HL-60 (cell line): ENCODE data around the gene TMPRSS9.

Source experiments
- DNase-seq, 2 experiments: peaks; one replicate each; pipeline ENCODE4 v3.0.0-alpha.2; 2010 to 2020; ENCODE audit warnings: low read depth in 1 of 2, low spot score in 1 of 2
- H3K27ac ChIP-seq: fragments of 250-450 bp; sonication (Bioruptor Pico); replicated peaks from 2 replicates; pipeline ENCODE4 v1.5.1; 2020; ENCODE audit warnings: mild to moderate bottlenecking, moderate library complexity
- H3K27me3 ChIP-seq: fragments of 250-450 bp; sonication (Bioruptor Pico); 2 replicates; pipeline ENCODE4 v1.5.1; 2021; ENCODE audit warnings: mild to moderate bottlenecking, moderate library complexity; ENCODE audit not compliant: insufficient read depth, poor library complexity, severe bottlenecking
- H3K4me3 ChIP-seq: replicated peaks from 2 replicates; pipeline ENCODE4 v1.5.1; 2011; ENCODE audit warnings: mild to moderate bottlenecking, control low read depth, low read length; ENCODE audit not compliant: insufficient read depth
- GABPA ChIP-seq: IDR thresholded peaks from 2 replicates; pipeline ENCODE4 v1.6.1; 2012; ENCODE audit warnings: low read depth
- POLR2AphosphoS5 ChIP-seq: IDR thresholded peaks from 2 replicates; pipeline ENCODE4 v1.6.1; 2012; ENCODE audit warnings: low read depth
- SPI1 ChIP-seq: IDR thresholded peaks from 2 replicates; pipeline ENCODE4 v1.6.1; 2012; ENCODE audit warnings: low read depth, mild to moderate bottlenecking, borderline replicate concordance
- TF ChIP-seq, protein P1 (sequence below): IDR thresholded peaks from 2 replicates; pipeline ENCODE4 v1.6.1; 2012; ENCODE audit warnings: low read depth; ENCODE audit not compliant: insufficient replicate concordance
- TF ChIP-seq, protein P2 (sequence below): IDR thresholded peaks from one replicate; pipeline ENCODE4 v1.5.1; 2011; ENCODE audit warnings: low read length, control low read depth, inconsistent platforms; ENCODE audit not compliant: insufficient read depth

The TMPRSS9 gene

DNA sequence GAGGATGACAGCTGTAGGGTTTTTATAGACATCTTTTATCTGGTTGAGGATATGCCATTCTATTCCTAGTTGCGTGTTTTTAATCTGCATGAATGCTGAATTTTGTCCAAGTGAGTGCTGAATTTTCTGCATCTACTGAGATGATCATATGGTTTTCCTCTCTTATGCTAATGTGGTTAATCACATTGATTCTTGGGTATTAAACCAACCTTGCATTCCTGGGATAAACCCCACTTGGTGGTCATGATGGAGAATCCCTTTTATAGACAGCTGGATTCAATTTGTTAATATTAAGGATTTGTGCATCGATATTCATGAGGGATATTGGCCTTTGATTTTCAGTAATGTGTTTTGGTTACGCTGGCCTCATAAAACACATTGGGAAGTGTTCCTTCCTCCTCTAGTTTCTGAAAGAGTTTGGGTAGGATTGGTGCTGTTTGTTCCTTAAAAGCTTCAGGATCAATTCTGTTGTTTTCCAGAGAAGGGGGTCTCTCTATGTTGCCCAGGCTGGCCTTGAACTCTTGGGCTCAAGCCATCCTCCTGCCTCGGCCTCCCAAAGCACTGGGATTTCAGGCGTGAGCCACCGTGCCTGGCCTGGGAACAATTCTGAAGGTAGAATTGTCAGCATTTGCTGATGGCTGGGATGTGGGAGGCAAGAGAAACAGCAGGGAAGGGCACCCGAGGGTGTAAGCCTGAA is 44.8 kb upstream of the TMPRSS9 start:
- DNase-seq: no peak
- TF ChIP-seq GABPA: no peak
- TF ChIP-seq, protein P1, sequence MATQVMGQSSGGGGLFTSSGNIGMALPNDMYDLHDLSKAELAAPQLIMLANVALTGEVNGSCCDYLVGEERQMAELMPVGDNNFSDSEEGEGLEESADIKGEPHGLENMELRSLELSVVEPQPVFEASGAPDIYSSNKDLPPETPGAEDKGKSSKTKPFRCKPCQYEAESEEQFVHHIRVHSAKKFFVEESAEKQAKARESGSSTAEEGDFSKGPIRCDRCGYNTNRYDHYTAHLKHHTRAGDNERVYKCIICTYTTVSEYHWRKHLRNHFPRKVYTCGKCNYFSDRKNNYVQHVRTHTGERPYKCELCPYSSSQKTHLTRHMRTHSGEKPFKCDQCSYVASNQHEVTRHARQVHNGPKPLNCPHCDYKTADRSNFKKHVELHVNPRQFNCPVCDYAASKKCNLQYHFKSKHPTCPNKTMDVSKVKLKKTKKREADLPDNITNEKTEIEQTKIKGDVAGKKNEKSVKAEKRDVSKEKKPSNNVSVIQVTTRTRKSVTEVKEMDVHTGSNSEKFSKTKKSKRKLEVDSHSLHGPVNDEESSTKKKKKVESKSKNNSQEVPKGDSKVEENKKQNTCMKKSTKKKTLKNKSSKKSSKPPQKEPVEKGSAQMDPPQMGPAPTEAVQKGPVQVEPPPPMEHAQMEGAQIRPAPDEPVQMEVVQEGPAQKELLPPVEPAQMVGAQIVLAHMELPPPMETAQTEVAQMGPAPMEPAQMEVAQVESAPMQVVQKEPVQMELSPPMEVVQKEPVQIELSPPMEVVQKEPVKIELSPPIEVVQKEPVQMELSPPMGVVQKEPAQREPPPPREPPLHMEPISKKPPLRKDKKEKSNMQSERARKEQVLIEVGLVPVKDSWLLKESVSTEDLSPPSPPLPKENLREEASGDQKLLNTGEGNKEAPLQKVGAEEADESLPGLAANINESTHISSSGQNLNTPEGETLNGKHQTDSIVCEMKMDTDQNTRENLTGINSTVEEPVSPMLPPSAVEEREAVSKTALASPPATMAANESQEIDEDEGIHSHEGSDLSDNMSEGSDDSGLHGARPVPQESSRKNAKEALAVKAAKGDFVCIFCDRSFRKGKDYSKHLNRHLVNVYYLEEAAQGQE: no peak
- TF ChIP-seq, protein P2, sequence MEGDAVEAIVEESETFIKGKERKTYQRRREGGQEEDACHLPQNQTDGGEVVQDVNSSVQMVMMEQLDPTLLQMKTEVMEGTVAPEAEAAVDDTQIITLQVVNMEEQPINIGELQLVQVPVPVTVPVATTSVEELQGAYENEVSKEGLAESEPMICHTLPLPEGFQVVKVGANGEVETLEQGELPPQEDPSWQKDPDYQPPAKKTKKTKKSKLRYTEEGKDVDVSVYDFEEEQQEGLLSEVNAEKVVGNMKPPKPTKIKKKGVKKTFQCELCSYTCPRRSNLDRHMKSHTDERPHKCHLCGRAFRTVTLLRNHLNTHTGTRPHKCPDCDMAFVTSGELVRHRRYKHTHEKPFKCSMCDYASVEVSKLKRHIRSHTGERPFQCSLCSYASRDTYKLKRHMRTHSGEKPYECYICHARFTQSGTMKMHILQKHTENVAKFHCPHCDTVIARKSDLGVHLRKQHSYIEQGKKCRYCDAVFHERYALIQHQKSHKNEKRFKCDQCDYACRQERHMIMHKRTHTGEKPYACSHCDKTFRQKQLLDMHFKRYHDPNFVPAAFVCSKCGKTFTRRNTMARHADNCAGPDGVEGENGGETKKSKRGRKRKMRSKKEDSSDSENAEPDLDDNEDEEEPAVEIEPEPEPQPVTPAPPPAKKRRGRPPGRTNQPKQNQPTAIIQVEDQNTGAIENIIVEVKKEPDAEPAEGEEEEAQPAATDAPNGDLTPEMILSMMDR: no peak
- TF ChIP-seq SPI1: no peak
- no peak for TF ChIP-seq POLR2AphosphoS5
- H3K27me3 ChIP-seq: no peaks in the 10 kb centered on the region

DNA sequence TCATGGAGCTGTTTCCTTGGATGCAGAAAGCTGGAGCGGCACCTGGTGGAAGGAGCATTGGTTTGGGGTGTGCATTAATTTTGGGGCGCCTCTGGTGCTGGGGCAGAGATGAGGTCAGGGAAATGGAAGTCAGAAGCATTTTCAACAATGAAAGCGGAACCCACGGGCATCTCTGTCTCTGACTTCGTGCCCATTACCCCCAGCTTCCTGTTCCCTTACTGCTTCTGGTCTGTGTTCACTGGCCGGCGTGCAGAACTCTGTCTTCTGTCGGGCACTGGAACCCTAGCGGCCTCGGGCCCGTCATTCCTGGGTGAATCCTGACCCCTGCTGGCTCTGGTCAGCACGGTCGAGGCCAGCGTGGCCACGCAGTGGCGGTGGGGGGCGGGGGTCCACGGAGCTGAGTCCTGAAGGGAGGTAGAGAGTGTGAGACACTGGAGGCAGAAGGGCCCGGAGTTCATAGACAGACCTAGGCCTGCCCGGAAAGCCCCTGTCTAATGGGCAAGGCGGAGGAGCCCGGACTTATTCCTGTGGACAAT is 44.2 kb upstream of the TMPRSS9 start:
- TF ChIP-seq POLR2AphosphoS5: peak; percentile 50; the same call in 1 of the 2 replicates
- TF ChIP-seq, protein P2: peak; percentile 30
- peak; percentile 80; the same call in 1 of the 2 replicates for TF ChIP-seq SPI1
- TF ChIP-seq, protein P1: no peak
- peak; percentile 69 for TF ChIP-seq GABPA
- peak overlapping the region; percentile 53 for H3K27ac ChIP-seq
- peak overlapping the region; percentile 10; the same call in 1 of the 2 replicates for H3K4me3 ChIP-seq
- no peaks in the 10 kb centered on the region for H3K27me3 ChIP-seq
- DNase-seq: peak; percentile 90 to 94

More for the DNA sequence above, 44.8 kb upstream of the TMPRSS9 start:
- Histone ChIP-seq H3K4me3 (peak overlapping the region; percentile 10; the same call in 1 of the 2 replicates), H3K27ac (peak overlapping the region; percentile 53)

DNA sequence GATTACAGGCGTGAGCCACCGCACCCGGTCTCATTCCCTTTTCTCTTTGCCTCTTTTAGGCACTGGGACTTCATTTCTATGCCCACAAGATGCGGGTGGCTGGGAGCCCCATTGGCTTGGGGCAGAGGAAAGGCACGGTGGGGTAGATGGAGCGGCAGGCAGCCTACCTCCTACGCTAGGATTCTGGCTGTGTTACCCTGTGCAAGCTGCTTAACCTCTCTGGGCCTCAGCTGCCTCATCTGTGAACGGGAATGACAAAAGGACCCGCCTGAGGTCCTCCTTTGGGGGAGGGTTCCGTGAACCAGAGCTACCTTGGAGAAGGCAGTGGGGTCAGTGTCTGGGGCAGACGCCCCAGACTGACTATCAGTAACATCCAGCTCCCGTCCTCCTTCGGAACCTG is 42.8 kb upstream of the TMPRSS9 start:
- H3K4me3 ChIP-seq: no peak overlapping the region
- H3K27me3 ChIP-seq: no peaks in the 10 kb centered on the region
- H3K27ac ChIP-seq: no peak overlapping the region
- TF ChIP-seq POLR2AphosphoS5 (no peak), GABPA (no peak), SPI1 (no peak)
- TF ChIP-seq, protein P1: no peak
- TF ChIP-seq, protein P2: no peak
- DNase-seq: no peak
